LNCAP (cell line): ENCODE measurements around the gene DPH5.

Experiments used
- TF ChIP-seq, protein P1 (sequence below): fragments of 450-650 bp; IDR thresholded peaks from 2 replicates; pipeline ENCODE4 v1.5.1; 2017; ENCODE audit warnings: mild to moderate bottlenecking

Gene DPH5

DNA sequence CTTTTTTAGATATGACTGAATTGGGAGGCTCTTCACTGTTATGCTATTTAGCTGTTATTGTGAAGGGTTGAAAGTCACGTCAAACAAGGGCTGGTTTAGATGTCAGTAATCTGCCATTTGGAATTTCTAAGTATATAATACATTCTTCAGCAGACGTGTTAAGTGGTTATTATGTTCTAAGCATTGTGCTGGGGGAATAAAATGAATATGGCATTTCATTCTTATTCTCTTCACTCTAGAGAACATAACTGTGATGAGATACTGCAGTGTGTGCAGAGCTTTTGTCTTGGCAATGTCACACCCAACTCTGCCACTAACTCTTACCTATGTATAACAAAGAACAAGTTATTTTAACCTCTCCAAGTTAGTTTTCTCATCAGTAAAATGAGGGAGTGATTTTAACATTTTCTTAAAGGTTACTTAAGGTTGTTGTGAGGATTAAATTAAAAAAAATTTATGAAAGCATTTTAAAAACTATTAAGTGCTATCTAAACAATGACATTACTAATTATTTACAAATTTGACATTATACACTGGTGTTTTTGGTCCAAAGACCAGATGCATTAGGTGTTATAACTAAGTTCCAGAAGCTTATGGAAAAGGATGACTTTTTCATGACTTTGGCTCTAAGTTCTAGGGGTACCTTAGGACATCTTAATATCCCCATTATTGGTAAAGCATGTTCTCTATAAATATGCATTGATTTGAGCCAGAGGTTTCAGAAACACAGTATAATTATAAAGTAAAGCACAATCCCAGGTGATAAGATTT lies 71.4 kb downstream of the DPH5 start:
- TF ChIP-seq, protein P1, sequence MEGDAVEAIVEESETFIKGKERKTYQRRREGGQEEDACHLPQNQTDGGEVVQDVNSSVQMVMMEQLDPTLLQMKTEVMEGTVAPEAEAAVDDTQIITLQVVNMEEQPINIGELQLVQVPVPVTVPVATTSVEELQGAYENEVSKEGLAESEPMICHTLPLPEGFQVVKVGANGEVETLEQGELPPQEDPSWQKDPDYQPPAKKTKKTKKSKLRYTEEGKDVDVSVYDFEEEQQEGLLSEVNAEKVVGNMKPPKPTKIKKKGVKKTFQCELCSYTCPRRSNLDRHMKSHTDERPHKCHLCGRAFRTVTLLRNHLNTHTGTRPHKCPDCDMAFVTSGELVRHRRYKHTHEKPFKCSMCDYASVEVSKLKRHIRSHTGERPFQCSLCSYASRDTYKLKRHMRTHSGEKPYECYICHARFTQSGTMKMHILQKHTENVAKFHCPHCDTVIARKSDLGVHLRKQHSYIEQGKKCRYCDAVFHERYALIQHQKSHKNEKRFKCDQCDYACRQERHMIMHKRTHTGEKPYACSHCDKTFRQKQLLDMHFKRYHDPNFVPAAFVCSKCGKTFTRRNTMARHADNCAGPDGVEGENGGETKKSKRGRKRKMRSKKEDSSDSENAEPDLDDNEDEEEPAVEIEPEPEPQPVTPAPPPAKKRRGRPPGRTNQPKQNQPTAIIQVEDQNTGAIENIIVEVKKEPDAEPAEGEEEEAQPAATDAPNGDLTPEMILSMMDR = no peak

DNA sequence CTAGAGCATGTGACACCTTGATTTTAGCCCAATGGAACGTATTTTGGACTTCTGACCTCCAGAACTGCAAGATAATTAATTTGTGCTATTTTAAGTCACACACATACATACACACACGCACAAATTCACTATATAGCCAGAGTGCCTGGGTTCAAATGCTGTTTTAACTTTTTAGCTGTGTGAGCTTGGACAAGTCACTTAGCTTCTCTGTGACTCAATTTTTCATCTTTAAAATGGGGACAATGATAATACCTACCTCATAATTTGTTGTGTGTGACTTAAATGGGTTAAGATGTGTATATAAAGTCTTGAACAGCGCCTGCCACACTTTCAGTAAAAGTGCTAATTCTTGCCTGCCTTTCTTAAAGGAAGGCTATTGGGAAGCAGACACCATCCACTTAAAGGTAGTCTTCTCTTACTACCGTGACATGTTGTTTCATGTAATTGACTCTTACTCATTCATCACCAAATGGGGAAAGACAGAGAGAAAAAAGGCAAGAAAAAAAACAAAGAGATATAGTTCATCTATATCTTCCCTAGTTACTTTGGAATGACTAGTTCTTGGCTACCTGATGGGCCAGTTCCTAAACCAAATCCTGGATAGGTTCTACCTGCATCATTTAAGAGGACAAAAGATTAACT lies 73.4 kb downstream of the DPH5 start:
- TF ChIP-seq, protein P1 = no peak

DNA sequence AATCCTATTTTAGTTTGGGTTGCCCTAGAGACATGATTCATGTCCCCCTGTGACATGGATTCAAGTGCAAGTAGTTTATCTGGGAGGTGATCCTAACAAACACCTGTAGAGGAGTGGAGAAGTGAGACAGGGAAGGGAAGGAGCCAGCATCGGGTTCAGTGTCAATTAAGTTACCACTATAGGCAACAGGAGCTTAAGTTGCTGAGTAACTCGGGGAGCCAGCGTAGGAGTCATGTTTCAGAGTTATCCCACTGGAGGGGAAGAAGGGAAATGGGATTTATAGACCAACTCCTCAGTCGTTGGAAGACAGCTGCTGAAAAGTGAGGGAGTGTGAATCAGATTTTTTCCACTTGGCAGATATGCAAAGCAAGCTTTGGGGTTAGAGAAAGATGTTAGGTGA lies 74.8 kb downstream of the DPH5 start:
- TF ChIP-seq, protein P1 = no peak

DNA sequence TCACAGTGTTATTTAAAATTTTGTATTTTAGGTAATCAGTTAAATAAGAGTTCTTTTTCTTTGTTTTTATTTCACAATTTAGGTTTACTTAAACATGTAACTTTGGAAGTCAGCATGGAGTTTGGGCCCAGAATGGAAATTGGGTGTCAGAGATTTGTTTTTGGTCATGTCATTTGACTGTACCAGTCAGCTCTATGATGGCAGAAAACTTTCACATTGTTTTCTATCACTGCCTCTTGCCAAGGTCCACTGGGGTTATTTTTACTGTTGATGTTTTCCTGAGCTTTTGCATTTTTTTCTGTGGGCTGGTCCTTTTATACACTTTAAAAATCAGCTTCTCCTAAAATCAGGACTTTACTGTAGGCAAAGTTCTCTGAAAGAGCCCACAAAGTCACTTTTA lies 75.2 kb downstream of the DPH5 start:
- TF ChIP-seq, protein P1 = no peak

DNA sequence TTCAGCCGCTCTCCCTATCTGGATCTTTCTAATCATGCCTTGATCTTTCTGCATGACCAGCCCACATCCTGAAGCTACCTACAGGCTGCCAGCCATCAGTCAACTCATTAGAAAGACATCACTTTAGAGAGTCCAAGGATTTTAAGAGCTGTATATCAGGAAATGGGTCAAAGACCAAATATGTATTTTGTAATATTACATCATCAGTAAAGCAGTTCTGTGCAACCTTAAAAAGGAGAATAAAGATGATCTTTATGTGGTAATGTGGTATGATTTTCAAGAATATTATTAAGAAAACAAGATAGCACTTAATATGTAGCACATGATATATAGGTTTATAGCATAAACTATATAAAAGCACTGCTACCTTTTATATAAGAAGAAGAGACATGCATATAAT lies 82.1 kb downstream of the DPH5 start:
- TF ChIP-seq, protein P1 = no peak

DNA sequence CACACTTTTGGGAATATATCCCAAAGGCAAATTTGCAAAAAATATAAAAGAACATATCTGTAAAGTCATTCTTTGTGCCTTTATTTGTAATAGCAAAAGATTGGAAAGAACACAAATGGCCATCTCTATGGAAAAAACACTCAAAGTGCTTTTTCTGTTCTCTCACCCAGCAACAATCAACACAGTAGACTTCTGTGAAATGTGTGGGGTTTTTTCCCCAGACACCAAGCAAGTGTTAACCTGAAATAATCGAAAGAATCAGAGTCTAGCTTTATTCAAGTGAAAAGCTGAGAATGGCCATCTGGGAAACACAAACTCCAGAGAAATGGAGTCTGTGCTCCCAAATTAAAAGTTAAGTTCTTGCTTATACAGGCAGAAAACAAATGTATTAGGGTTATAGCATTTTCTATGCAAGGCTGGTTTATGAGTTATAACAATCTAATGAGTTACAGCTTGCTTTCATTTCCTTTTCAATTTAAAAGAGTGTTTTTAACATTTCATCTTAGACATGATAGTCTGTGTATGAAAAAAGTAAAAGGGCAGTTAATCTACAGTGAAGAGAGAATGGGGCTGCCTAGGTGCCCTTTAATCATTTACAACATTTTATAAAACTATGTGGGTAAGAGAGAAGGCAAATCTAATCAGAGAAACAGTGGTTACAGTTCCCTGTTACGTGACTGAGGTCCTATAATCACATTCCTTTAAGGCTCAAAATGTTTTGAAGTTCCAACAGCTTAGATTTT lies 83.1 kb downstream of the DPH5 start:
- TF ChIP-seq, protein P1 = no peak

DNA sequence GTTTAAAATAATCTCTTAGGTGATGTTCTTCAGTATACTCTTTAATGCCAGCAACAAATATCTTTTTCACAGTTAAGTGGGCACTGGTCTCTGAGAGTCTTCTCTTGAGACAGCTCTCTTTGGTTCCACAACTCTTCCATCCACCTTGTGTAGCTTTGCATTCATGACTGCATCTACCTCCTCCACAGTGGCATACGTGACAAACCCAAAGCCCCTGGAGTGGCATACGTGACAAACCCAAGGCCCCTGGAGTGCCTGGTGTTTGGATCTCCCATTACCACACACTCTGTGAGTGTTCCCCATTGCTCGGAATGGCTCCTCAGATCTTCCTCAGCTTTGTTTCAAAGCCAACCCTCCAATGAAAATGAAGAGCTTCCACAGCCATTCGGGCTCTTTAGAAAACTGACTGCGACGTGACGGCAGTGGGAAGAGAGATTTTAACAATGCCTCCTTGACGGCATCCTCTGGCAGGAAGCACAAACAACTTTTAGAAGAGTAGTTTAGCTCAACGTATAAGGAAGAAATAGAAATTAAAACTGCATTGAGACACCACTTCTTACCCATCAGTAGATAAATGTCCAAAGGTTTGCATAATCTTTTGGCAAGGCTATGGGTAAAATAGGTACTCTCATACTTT lies 83.9 kb downstream of the DPH5 start:
- TF ChIP-seq, protein P1 = no peak
